ENCODE measurements around the gene SEC16A.
A peak's percentile ranks its signal among the peaks of the same experiment; 100 is the strongest.

Gene SEC16A

GRCh38 chr9:136487672-136488071 lies 4.8 kb upstream of the SEC16A start:
- H3K4me1 Mint-ChIP-seq (ENCODE audit: low read depth): peaks cover 6% of the 10 kb centered on the region
- H3K27me3 Mint-ChIP-seq: no peaks in the 10 kb centered on the region
- H3K36me3 Mint-ChIP-seq: no peaks in the 10 kb centered on the region
- H3K9me3 Mint-ChIP-seq (ENCODE audit: low read depth): no peaks in the 10 kb centered on the region
- no peak overlapping the region for H3K4me3 Mint-ChIP-seq
- no peak overlapping the region for H3K27ac Mint-ChIP-seq

- Mint-ChIP-seq H3K36me3 (no peaks in the 10 kb centered on the region), H3K4me1 (ENCODE audit: low read depth) (peaks cover 10% of the 10 kb centered on the region), H3K9me3 (ENCODE audit: low read depth) (no peaks in the 10 kb centered on the region), H3K27me3 (no peaks in the 10 kb centered on the region), H3K27ac (no peak overlapping the region), H3K4me3 (no peak overlapping the region)
Observed at GRCh38 chr9:136486823-136487620, 4.2 kb upstream of the SEC16A start.

- Mint-ChIP-seq H3K4me3 (no peak overlapping the region), H3K27me3 (no peaks in the 10 kb centered on the region), H3K4me1 (ENCODE audit: low read depth) (peaks cover 19% of the 10 kb centered on the region), H3K27ac (no peak overlapping the region), H3K9me3 (ENCODE audit: low read depth) (no peaks in the 10 kb centered on the region), H3K36me3 (no peaks in the 10 kb centered on the region)
Observed at GRCh38 chr9:136486131-136486530, 3.3 kb upstream of the SEC16A start.

GRCh38 chr9:136485049-136486045 lies 2.5 kb upstream of the SEC16A start:
- Mint-ChIP-seq H3K27me3 (no peaks in the 10 kb centered on the region), H3K36me3 (no peaks in the 10 kb centered on the region), H3K4me1 (ENCODE audit: low read depth) (peaks cover 22% of the 10 kb centered on the region), H3K27ac (peak overlapping the region; percentile 54), H3K9me3 (ENCODE audit: low read depth) (no peaks in the 10 kb centered on the region), H3K4me3 (peak overlapping the region; percentile 71)

- Mint-ChIP-seq H3K4me3 (peak overlapping the region; percentile 71), H3K9me3 (ENCODE audit: low read depth) (no peaks in the 10 kb centered on the region), H3K27ac (peak overlapping the region; percentile 54), H3K36me3 (no peaks in the 10 kb centered on the region), H3K4me1 (ENCODE audit: low read depth) (peaks cover 28% of the 10 kb centered on the region), H3K27me3 (no peaks in the 10 kb centered on the region)
Observed at GRCh38 chr9:136484153-136485048, 1.6 kb upstream of the SEC16A start.

- Mint-ChIP-seq H3K27me3 (no peaks in the 10 kb centered on the region), H3K4me1 (ENCODE audit: low read depth) (peaks cover 32% of the 10 kb centered on the region), H3K36me3 (no peaks in the 10 kb centered on the region), H3K4me3 (peak overlapping the region; percentile 96), H3K9me3 (ENCODE audit: low read depth) (no peaks in the 10 kb centered on the region), H3K27ac (peak overlapping the region; percentile 90)
Observed at GRCh38 chr9:136483589-136484152, 831 bp upstream of the SEC16A start.

GRCh38 chr9:136482046-136482792 lies 621 bp downstream of the SEC16A start:
- Mint-ChIP-seq H3K9me3 (ENCODE audit: low read depth) (no peaks in the 10 kb centered on the region), H3K36me3 (no peaks in the 10 kb centered on the region), H3K4me3 (peak overlapping the region; percentile 90), H3K27ac (peak overlapping the region; percentile 83), H3K27me3 (no peaks in the 10 kb centered on the region), H3K4me1 (ENCODE audit: low read depth) (peaks cover 38% of the 10 kb centered on the region)

GRCh38 chr9:136481558-136481957 lies 1.3 kb downstream of the SEC16A start:
- peak overlapping the region; percentile 90 for H3K4me3 Mint-ChIP-seq
- H3K27ac Mint-ChIP-seq: peak overlapping the region; percentile 83
- no peaks in the 10 kb centered on the region for H3K9me3 Mint-ChIP-seq (ENCODE audit: low read depth)
- H3K4me1 Mint-ChIP-seq (ENCODE audit: low read depth): peaks cover 38% of the 10 kb centered on the region
- no peaks in the 10 kb centered on the region for H3K36me3 Mint-ChIP-seq
- H3K27me3 Mint-ChIP-seq: no peaks in the 10 kb centered on the region

- no peak overlapping the region for H3K27ac Mint-ChIP-seq
- H3K4me3 Mint-ChIP-seq: no peak overlapping the region
- H3K4me1 Mint-ChIP-seq (ENCODE audit: low read depth): peaks cover 23% of the 10 kb centered on the region
- H3K36me3 Mint-ChIP-seq: no peaks in the 10 kb centered on the region
- no peaks in the 10 kb centered on the region for H3K27me3 Mint-ChIP-seq
- H3K9me3 Mint-ChIP-seq (ENCODE audit: low read depth): no peaks in the 10 kb centered on the region
Observed at GRCh38 chr9:136476369-136477150, 6.3 kb downstream of the SEC16A start.

GRCh38 chr9:136474974-136475865 lies 7.6 kb downstream of the SEC16A start:
- H3K4me1 Mint-ChIP-seq (ENCODE audit: low read depth): peaks cover 15% of the 10 kb centered on the region

GRCh38 chr9:136474021-136474640 lies 8.7 kb downstream of the SEC16A start:
- Mint-ChIP-seq H3K4me1 (ENCODE audit: low read depth) (peaks cover 9% of the 10 kb centered on the region), H3K4me3 (no peak overlapping the region), H3K27me3 (no peaks in the 10 kb centered on the region), H3K36me3 (no peaks in the 10 kb centered on the region), H3K27ac (no peak overlapping the region), H3K9me3 (ENCODE audit: low read depth) (no peaks in the 10 kb centered on the region)

More at GRCh38 chr9:136474974-136475865, 7.6 kb downstream of the SEC16A start:
- Mint-ChIP-seq H3K9me3 (ENCODE audit: low read depth) (no peaks in the 10 kb centered on the region), H3K4me3 (no peak overlapping the region), H3K27me3 (no peaks in the 10 kb centered on the region), H3K27ac (no peak overlapping the region), H3K36me3 (no peaks in the 10 kb centered on the region)

GRCh38 chr9:136473354-136473721 lies 9.5 kb downstream of the SEC16A start:
- no peaks in the 10 kb centered on the region for H3K9me3 Mint-ChIP-seq (ENCODE audit: low read depth)
- no peak overlapping the region for H3K4me3 Mint-ChIP-seq
- peaks cover 3% of the 10 kb centered on the region for H3K4me1 Mint-ChIP-seq (ENCODE audit: low read depth)
- no peaks in the 10 kb centered on the region for H3K36me3 Mint-ChIP-seq
- H3K27ac Mint-ChIP-seq: no peak overlapping the region
- H3K27me3 Mint-ChIP-seq: no peaks in the 10 kb centered on the region

All from activated naive CD8-positive, alpha-beta T cell (primary cell).